Liver (tissue), 3 donors: ENCODE measurements around the gene MAN2B1.

ENCODE experiments used
- RAD21 ChIP-seq, 2 donors: IDR thresholded peaks; 2 replicates each; pipeline ENCODE4 v1.6.1; 2016; ENCODE audit warnings: antibody characterized with exemption in 2 of 2, mild to moderate bottlenecking in 2 of 2
- SP1 ChIP-seq: IDR thresholded peaks from 2 replicates; pipeline ENCODE4 v1.6.1; 2018; ENCODE audit warnings: antibody characterized with exemption, mild to moderate bottlenecking
- TAF1 ChIP-seq: conservative IDR thresholded peaks from 2 replicates; pipeline ENCODE4 v1.6.1; 2016; ENCODE audit warnings: antibody characterized with exemption, mild to moderate bottlenecking
- TF ChIP-seq, protein P1 (sequence below): IDR thresholded peaks from 2 replicates; pipeline ENCODE4 v1.6.1; 2016; ENCODE audit warnings: antibody characterized with exemption
- TF ChIP-seq, protein P2 (sequence below): fragments of 150-350 bp; IDR thresholded peaks from 2 replicates; pipeline ENCODE4 v1.5.1; 2017; ENCODE audit warnings: improper control_type of control experiment, low read depth, low read length; ENCODE audit not compliant: missing input control
- donor health status: healthy.
- donor health status: healthy.

DNA sequence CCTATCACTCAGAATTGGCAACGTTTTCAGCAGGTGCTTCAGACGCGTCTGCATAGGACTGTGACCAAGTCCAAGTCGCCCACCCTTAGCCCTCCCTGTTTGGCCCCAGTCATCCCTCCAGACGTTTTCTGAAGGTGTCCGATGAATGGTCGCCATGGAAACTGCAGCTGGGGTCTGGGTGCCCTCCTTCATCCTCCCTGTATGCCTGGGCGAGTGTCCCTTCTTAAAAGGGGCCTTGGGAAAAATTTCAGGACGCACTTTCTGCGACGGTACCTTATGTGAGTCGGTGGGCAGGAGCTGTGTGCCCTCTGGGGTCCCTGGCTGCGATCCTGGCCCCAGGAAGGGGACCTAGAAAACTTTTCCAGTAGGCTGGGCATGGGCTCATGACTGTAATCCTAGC lies 25.1 kb downstream of the MAN2B1 start:
- TF ChIP-seq, protein P1, sequence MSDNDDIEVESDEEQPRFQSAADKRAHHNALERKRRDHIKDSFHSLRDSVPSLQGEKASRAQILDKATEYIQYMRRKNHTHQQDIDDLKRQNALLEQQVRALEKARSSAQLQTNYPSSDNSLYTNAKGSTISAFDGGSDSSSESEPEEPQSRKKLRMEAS: no peak
- no peak for TF ChIP-seq TAF1
- TF ChIP-seq, protein P2, sequence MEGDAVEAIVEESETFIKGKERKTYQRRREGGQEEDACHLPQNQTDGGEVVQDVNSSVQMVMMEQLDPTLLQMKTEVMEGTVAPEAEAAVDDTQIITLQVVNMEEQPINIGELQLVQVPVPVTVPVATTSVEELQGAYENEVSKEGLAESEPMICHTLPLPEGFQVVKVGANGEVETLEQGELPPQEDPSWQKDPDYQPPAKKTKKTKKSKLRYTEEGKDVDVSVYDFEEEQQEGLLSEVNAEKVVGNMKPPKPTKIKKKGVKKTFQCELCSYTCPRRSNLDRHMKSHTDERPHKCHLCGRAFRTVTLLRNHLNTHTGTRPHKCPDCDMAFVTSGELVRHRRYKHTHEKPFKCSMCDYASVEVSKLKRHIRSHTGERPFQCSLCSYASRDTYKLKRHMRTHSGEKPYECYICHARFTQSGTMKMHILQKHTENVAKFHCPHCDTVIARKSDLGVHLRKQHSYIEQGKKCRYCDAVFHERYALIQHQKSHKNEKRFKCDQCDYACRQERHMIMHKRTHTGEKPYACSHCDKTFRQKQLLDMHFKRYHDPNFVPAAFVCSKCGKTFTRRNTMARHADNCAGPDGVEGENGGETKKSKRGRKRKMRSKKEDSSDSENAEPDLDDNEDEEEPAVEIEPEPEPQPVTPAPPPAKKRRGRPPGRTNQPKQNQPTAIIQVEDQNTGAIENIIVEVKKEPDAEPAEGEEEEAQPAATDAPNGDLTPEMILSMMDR: no peak
- TF ChIP-seq SP1: no peak
- no peak for TF ChIP-seq RAD21 (IDR thresholded peaks at IDR 0.05)
